ENCODE measurements around the gene PLEKHM2.
A peak's percentile ranks its signal among the peaks of the same experiment; 100 is the strongest.

Gene PLEKHM2

GRCh38 chr1:15757016-15757543 is 73.0 kb downstream of the PLEKHM2 start:
- DNase-seq: no peak

- no peak for DNase-seq
These were observed 73.6 kb downstream of the PLEKHM2 start for GRCh38 chr1:15757575-15758342.

- DNase-seq: no peak
These were observed 74.3 kb downstream of the PLEKHM2 start, which contains the start of gene FBLIM1 for GRCh38 chr1:15758343-15758931. FBLIM1 (plus strand) TSS chr1:15758795; CDS start chr1:15764984, 6,189 bp downstream.

- DNase-seq: no peak
These were observed 75.0 kb downstream of the PLEKHM2 start for GRCh38 chr1:15758953-15759661.

- no peak for DNase-seq
These were observed 76.5 kb downstream of the PLEKHM2 start for GRCh38 chr1:15760520-15761211.

GRCh38 chr1:15761366-15762128 is 77.4 kb downstream of the PLEKHM2 start:
- DNase-seq: no peak

- no peak for DNase-seq
These were observed 78.4 kb downstream of the PLEKHM2 start for GRCh38 chr1:15762546-15762945.

- no peak for DNase-seq
These were observed 80.2 kb downstream of the PLEKHM2 start for GRCh38 chr1:15764269-15764764.

- DNase-seq: no peak
These were observed 80.8 kb downstream of the PLEKHM2 start for GRCh38 chr1:15764890-15765289.

GRCh38 chr1:15765495-15766194 is 81.5 kb downstream of the PLEKHM2 start:
- DNase-seq: peak in 5 of 58 donors; percentile 13 to 25 (median 19)

- DNase-seq: no peak
These were observed 83.8 kb downstream of the PLEKHM2 start for GRCh38 chr1:15767941-15768340.

GRCh38 chr1:15768388-15768787 is 84.3 kb downstream of the PLEKHM2 start:
- no peak for DNase-seq

GRCh38 chr1:15770313-15770962 is 86.3 kb downstream of the PLEKHM2 start:
- no peak for DNase-seq

GRCh38 chr1:15771836-15772515 is 87.9 kb downstream of the PLEKHM2 start:
- DNase-seq: no peak

GRCh38 chr1:15775706-15776105 is 91.6 kb downstream of the PLEKHM2 start:
- DNase-seq: no peak

- DNase-seq: no peak
These were observed 94.0 kb downstream of the PLEKHM2 start for GRCh38 chr1:15777909-15778707.
